Spleen (tissue), 7 donors: ENCODE data around the gene JPH2.

Experiments used
- CTCF ChIP-seq, 11 experiments: fragments of 200-600 bp in 7 of 11; fragments of 450-650 bp in 4 of 11; sonication (generic) in 4 of 11; IDR thresholded peaks in 8 of 11; conservative IDR thresholded peaks in 3 of 11; 1 replicate in 7 of 11; 2 replicates in 4 of 11; pipeline versions ENCODE4 v1.4.0 to v1.8.0; 2016 to 2021; ENCODE audit warnings: antibody characterized with exemption in 11 of 11, inconsistent platforms in 4 of 11, mild to moderate bottlenecking in 1 of 11
- POLR2A ChIP-seq, 3 donors: fragments of 450-650 bp; IDR thresholded peaks; one replicate each; pipeline ENCODE4 v1.5.1; 2017; ENCODE audit warnings: antibody characterized with exemption in 3 of 3, mild to moderate bottlenecking in 1 of 3
- POLR2AphosphoS5 ChIP-seq, 3 donors: sonication (generic); formaldehyde crosslinking; IDR thresholded peaks; one replicate each; pipeline ENCODE4 v1.5.1; 2017; ENCODE audit warnings: antibody characterized with exemption in 3 of 3
- donor health status: DM: no; HTN: no; CAD: no; lungs with moderate emphysema.
- donor health status: DM: no; HTN: no; CAD: no.
- donor health status: DM: no; HTN: no; CAD: no.

DNA sequence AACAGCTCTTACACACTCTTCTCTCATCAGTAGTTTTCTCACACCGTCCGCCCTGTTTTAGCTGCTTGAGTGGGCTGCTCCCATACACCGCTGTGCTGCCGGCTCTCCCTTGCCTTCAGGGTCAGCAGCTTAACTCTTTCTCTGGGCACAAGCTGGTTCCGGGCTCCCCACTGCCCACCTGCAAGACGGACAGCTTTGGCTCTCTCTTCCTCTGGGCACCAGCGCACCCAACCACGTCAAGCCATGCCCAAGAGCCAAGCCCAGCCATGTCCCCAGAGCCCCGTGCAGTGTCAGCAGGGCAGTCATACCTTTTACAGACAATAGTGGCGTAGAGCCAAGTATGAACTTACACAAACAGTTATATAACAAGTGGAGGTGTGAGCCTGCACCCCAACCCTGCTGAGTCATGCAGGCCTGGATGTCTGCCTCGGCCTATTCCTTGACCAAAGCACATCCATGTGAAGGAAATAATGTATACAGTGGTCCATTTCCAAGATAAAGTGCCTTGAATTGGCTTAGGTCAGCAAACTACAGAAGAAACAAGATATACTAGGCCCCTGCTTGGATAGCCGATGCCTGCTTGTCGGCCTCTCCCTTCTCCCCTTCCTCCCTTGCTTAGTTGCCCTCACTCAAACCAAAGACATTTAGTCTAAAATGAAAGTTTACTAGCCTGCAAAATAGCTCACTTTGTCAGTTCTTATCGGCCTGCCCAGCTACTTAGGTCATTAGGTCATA lies 89.3 kb downstream of the JPH2 start:
- TF ChIP-seq CTCF (IDR thresholded peaks at IDR 0.05 in 8 of 11, conservative IDR thresholded peaks at IDR 0.05 in 3 of 11), result no peak
- no peak for TF ChIP-seq POLR2A (IDR thresholded peaks at IDR 0.05)
- TF ChIP-seq POLR2AphosphoS5 (IDR thresholded peaks at IDR 0.05), result no peak
